ENCODE data around the gene TBRG1.
A peak's percentile ranks its signal among the peaks of the same experiment; 100 is the strongest.

TBRG1 gene

DNA sequence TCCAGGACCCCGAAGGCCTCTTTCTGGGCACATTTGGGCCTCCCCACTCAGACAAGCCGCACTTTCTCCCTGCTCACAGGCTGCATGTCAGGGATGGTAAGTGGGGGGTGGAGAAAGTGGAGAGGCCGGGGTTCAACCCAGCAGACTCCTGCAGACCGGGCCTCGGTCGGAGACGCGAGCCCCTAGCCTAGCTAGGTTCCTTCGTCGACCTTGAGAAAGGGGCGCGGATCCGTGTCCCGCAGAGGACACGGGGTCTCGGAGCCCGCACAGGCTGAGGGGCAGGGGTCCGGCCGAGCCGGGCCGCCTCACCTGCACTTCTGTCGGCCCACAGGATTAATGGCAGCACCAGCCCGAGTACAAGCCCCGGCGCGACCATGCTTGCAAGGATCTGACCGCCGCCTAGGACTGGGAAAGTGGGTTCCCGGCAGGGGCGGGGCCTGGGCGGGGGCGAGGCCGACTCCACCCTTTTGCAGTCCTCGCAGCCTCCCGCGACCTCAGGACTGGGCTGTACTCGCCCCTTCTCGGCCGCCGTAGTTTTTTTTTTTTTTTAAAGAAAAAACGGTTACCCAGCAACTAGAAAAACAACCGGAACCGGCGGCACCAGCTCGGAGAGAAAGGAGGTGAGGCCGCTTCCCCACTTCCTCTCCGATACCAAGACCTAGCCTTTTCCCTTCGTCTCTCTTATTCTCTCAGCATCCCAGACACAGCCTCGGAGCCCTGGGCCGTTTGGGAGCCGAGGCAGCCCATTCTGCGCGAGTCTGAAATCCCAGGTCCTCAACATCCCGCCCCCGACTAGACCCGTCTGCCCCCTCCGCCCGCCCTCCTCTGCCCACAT is 50.9 kb downstream of the TBRG1 start, which contains the start of the genes SIAE and SPA17:
SIAE (minus strand) TSS at position 407 of the 835 bp plus-strand sequence; CDS start at position 376, 31 bp downstream.
SPA17 (plus strand) TSS at position 572 of the 835 bp plus-strand sequence. CDS start 1,361 bp downstream, outside the sequence.
- TF ChIP-seq, protein P1, sequence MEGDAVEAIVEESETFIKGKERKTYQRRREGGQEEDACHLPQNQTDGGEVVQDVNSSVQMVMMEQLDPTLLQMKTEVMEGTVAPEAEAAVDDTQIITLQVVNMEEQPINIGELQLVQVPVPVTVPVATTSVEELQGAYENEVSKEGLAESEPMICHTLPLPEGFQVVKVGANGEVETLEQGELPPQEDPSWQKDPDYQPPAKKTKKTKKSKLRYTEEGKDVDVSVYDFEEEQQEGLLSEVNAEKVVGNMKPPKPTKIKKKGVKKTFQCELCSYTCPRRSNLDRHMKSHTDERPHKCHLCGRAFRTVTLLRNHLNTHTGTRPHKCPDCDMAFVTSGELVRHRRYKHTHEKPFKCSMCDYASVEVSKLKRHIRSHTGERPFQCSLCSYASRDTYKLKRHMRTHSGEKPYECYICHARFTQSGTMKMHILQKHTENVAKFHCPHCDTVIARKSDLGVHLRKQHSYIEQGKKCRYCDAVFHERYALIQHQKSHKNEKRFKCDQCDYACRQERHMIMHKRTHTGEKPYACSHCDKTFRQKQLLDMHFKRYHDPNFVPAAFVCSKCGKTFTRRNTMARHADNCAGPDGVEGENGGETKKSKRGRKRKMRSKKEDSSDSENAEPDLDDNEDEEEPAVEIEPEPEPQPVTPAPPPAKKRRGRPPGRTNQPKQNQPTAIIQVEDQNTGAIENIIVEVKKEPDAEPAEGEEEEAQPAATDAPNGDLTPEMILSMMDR (IDR thresholded peaks at IDR 0.05) = no peak
- no peak for TF ChIP-seq ZFX (IDR thresholded peaks at IDR 0.05; ENCODE audit: borderline replicate concordance)
- peak within 1 kb of the TSS; percentile 54 for H3K27ac ChIP-seq

- TF ChIP-seq, protein P1 (IDR thresholded peaks at IDR 0.05) = no peak
- no peak for TF ChIP-seq ZFX (IDR thresholded peaks at IDR 0.05; ENCODE audit: borderline replicate concordance)
- H3K27ac ChIP-seq = peak overlapping the region; percentile 54
These were observed 51.5 kb downstream of the TBRG1 start for GRCh38 chr11:124674168-124674517.

- H3K27ac ChIP-seq = peak overlapping the region; percentile 54
- TF ChIP-seq, protein P1 (IDR thresholded peaks at IDR 0.05) = no peak
- no peak for TF ChIP-seq ZFX (IDR thresholded peaks at IDR 0.05; ENCODE audit: borderline replicate concordance)
These were observed 51.9 kb downstream of the TBRG1 start for GRCh38 chr11:124674571-124674970.

DNA sequence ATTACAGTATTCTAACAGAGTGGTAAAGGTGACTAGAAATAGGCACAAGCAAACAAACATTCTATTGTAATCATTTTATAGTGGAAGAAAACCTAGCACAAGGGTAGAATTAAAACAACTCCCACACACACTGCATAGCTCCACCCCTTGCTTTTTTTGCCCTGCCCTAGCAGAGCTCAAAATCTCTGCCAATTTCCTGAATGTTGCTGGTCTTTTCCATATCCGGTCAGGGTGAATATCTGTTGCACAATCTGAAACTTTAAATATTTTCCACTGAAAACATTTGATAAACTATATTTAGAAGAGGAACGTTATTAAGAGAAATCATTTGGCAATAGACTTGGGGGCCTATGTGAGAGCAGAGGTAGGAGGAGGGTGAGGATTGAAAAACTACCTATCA is 53.7 kb downstream of the TBRG1 start:
- no peak overlapping the region for H3K27ac ChIP-seq
- TF ChIP-seq, protein P1 (IDR thresholded peaks at IDR 0.05) = no peak
- TF ChIP-seq ZFX (IDR thresholded peaks at IDR 0.05; ENCODE audit: borderline replicate concordance) = no peak

GRCh38 chr11:124678416-124678815 is 55.8 kb downstream of the TBRG1 start:
- TF ChIP-seq, protein P1 (IDR thresholded peaks at IDR 0.05) = no peak
- no peak for TF ChIP-seq ZFX (IDR thresholded peaks at IDR 0.05; ENCODE audit: borderline replicate concordance)

GRCh38 chr11:124681421-124681820 is 58.8 kb downstream of the TBRG1 start:
- H3K27ac ChIP-seq = no peak overlapping the region

More at GRCh38 chr11:124678416-124678815, 55.8 kb downstream of the TBRG1 start:
- H3K27ac ChIP-seq = no peak overlapping the region

More at GRCh38 chr11:124681421-124681820, 58.8 kb downstream of the TBRG1 start:
- TF ChIP-seq, protein P1 (IDR thresholded peaks at IDR 0.05) = no peak
- no peak for TF ChIP-seq ZFX (IDR thresholded peaks at IDR 0.05; ENCODE audit: borderline replicate concordance)
